ENCODE measurements around the gene BCAR1.
"Not testable (repeated sequence)": the region's sequence is repeated elsewhere in the genome, so short reads cannot be mapped to it uniquely, and the experiment has no call there.

The BCAR1 gene

GRCh38 chr16:75248142-75248535, 3.3 kb downstream of the BCAR1 start:
- no peak for TF ChIP-seq SUZ12 (IDR thresholded peaks at IDR 0.05; ENCODE audit: extremely low read depth, insufficient read depth, insufficient read length)
- TF ChIP-seq YY1 (IDR thresholded peaks at IDR 0.05; ENCODE audit: insufficient read depth, insufficient read length), result no peak
- no peak for TF ChIP-seq ZNF274 (IDR thresholded peaks at IDR 0.05; ENCODE audit: low read depth, low read length)
- Histone ChIP-seq H3K36me3 (ENCODE audit: insufficient read depth, insufficient read length, low read length) (peaks cover 54% of the 10 kb centered on the region), H3K27me3 (ENCODE audit: insufficient read depth, insufficient read length) (no peaks in the 10 kb centered on the region), H3K4me1 (ENCODE audit: insufficient read depth, insufficient read length) (peaks cover 71% of the 10 kb centered on the region), H3K9ac (ENCODE audit: insufficient read length, low read depth) (peak overlapping the region; percentile 58), H3K4me3 (ENCODE audit: insufficient read length, low read depth) (no peak overlapping the region), H3K9me3 (ENCODE audit: insufficient read depth, low read length) (no peaks in the 10 kb centered on the region)
- no peak for DNase-seq (ENCODE audit: low read depth, low spot score)

GRCh38 chr16:75247249-75247648, 4.2 kb downstream of the BCAR1 start:
- peak overlapping the region; percentile 68 for H3K9ac ChIP-seq (ENCODE audit: insufficient read length, low read depth)

GRCh38 chr16:75246504-75247205, 4.8 kb downstream of the BCAR1 start:
- H3K4me1 ChIP-seq (ENCODE audit: insufficient read depth, insufficient read length), result peaks cover 59% of the 10 kb centered on the region
- H3K4me3 ChIP-seq (ENCODE audit: insufficient read length, low read depth), result no peak overlapping the region
- DNase-seq (ENCODE audit: low read depth, low spot score), result no peak
- H3K27me3 ChIP-seq (ENCODE audit: insufficient read depth, insufficient read length), result no peaks in the 10 kb centered on the region
- H3K9me3 ChIP-seq (ENCODE audit: insufficient read depth, low read length), result no peaks in the 10 kb centered on the region
- peaks cover 69% of the 10 kb centered on the region for H3K36me3 ChIP-seq (ENCODE audit: insufficient read depth, insufficient read length, low read length)
- peak overlapping the region; percentile 68 for H3K9ac ChIP-seq (ENCODE audit: insufficient read length, low read depth)
- no peak for TF ChIP-seq ZNF274 (IDR thresholded peaks at IDR 0.05; ENCODE audit: low read depth, low read length)

More at GRCh38 chr16:75247249-75247648, 4.2 kb downstream of the BCAR1 start:
- H3K36me3 ChIP-seq (ENCODE audit: insufficient read depth, insufficient read length, low read length), result peaks cover 63% of the 10 kb centered on the region
- DNase-seq (ENCODE audit: low read depth, low spot score), result no peak
- TF ChIP-seq SUZ12 (IDR thresholded peaks at IDR 0.05; ENCODE audit: extremely low read depth, insufficient read depth, insufficient read length), result no peak
- H3K27me3 ChIP-seq (ENCODE audit: insufficient read depth, insufficient read length), result no peaks in the 10 kb centered on the region
- H3K4me3 ChIP-seq (ENCODE audit: insufficient read length, low read depth), result no peak overlapping the region
- H3K4me1 ChIP-seq (ENCODE audit: insufficient read depth, insufficient read length), result peaks cover 62% of the 10 kb centered on the region
- H3K9me3 ChIP-seq (ENCODE audit: insufficient read depth, low read length), result no peaks in the 10 kb centered on the region

GRCh38 chr16:75244844-75245758, 6.3 kb downstream of the BCAR1 start:
- Histone ChIP-seq H3K9ac (ENCODE audit: insufficient read length, low read depth) (peak overlapping the region; percentile 71), H3K4me1 (ENCODE audit: insufficient read depth, insufficient read length) (peaks cover 59% of the 10 kb centered on the region)
- DNase-seq (ENCODE audit: low read depth, low spot score), result peak; percentile 79

GRCh38 chr16:75244225-75244809, 7.1 kb downstream of the BCAR1 start:
- Histone ChIP-seq H3K9me3 (ENCODE audit: insufficient read depth, low read length) (no peaks in the 10 kb centered on the region), H3K4me3 (ENCODE audit: insufficient read length, low read depth) (no peak overlapping the region), H3K36me3 (ENCODE audit: insufficient read depth, insufficient read length, low read length) (peaks cover 85% of the 10 kb centered on the region), H3K9ac (ENCODE audit: insufficient read length, low read depth) (peak overlapping the region; percentile 71), H3K4me1 (ENCODE audit: insufficient read depth, insufficient read length) (peaks cover 59% of the 10 kb centered on the region), H3K27me3 (ENCODE audit: insufficient read depth, insufficient read length) (no peaks in the 10 kb centered on the region)
- no peak for DNase-seq (ENCODE audit: low read depth, low spot score)
- no peak for TF ChIP-seq ZNF274 (IDR thresholded peaks at IDR 0.05; ENCODE audit: low read depth, low read length)
- TF ChIP-seq SUZ12 (IDR thresholded peaks at IDR 0.05; ENCODE audit: extremely low read depth, insufficient read depth, insufficient read length), result no peak
- TF ChIP-seq YY1 (IDR thresholded peaks at IDR 0.05; ENCODE audit: insufficient read depth, insufficient read length), result no peak

More at GRCh38 chr16:75244844-75245758, 6.3 kb downstream of the BCAR1 start:
- H3K4me3 ChIP-seq (ENCODE audit: insufficient read length, low read depth), result no peak overlapping the region
- peaks cover 84% of the 10 kb centered on the region for H3K36me3 ChIP-seq (ENCODE audit: insufficient read depth, insufficient read length, low read length)
- no peaks in the 10 kb centered on the region for H3K9me3 ChIP-seq (ENCODE audit: insufficient read depth, low read length)
- no peaks in the 10 kb centered on the region for H3K27me3 ChIP-seq (ENCODE audit: insufficient read depth, insufficient read length)
- TF ChIP-seq ZNF274 (IDR thresholded peaks at IDR 0.05; ENCODE audit: low read depth, low read length), result no peak
- no peak for TF ChIP-seq SUZ12 (IDR thresholded peaks at IDR 0.05; ENCODE audit: extremely low read depth, insufficient read depth, insufficient read length)
- TF ChIP-seq YY1 (IDR thresholded peaks at IDR 0.05; ENCODE audit: insufficient read depth, insufficient read length), result no peak

GRCh38 chr16:75243667-75244224, 7.7 kb downstream of the BCAR1 start:
- Histone ChIP-seq H3K9ac (ENCODE audit: insufficient read length, low read depth) (peak overlapping the region; percentile 71), H3K9me3 (ENCODE audit: insufficient read depth, low read length) (no peaks in the 10 kb centered on the region), H3K27me3 (ENCODE audit: insufficient read depth, insufficient read length) (no peaks in the 10 kb centered on the region), H3K4me1 (ENCODE audit: insufficient read depth, insufficient read length) (peaks cover 59% of the 10 kb centered on the region), H3K4me3 (ENCODE audit: insufficient read length, low read depth) (no peak overlapping the region), H3K36me3 (ENCODE audit: insufficient read depth, insufficient read length, low read length) (peaks cover 85% of the 10 kb centered on the region)
- DNase-seq (ENCODE audit: low read depth, low spot score), result no peak
- TF ChIP-seq SUZ12 (IDR thresholded peaks at IDR 0.05; ENCODE audit: extremely low read depth, insufficient read depth, insufficient read length) (no peak), YY1 (IDR thresholded peaks at IDR 0.05; ENCODE audit: insufficient read depth, insufficient read length) (no peak), ZNF274 (IDR thresholded peaks at IDR 0.05; ENCODE audit: low read depth, low read length) (no peak)

GRCh38 chr16:75242436-75243078, 8.9 kb downstream of the BCAR1 start:
- peaks cover 85% of the 10 kb centered on the region for H3K36me3 ChIP-seq (ENCODE audit: insufficient read depth, insufficient read length, low read length)
- not testable (repeated sequence) for H3K4me3 ChIP-seq (ENCODE audit: insufficient read length, low read depth); DNase-seq (ENCODE audit: low read depth, low spot score); H3K9me3 ChIP-seq (ENCODE audit: insufficient read depth, low read length); H3K9ac ChIP-seq (ENCODE audit: insufficient read length, low read depth); H3K27me3 ChIP-seq (ENCODE audit: insufficient read depth, insufficient read length)
- H3K4me1 ChIP-seq (ENCODE audit: insufficient read depth, insufficient read length), result peaks cover 60% of the 10 kb centered on the region

Measured in NT2/D1 (cell line).